H1 (cell line): Measurements from ENCODE around the gene C19orf25. TPM values are rescaled to one million over a fixed set of nuclear protein-coding genes. Genes with fewer than 3 reads are reported as not detected.

Source experiments
- SUZ12 ChIP-seq: fragments of 200-600 bp; sonication (generic); IDR thresholded peaks from 2 replicates; pipeline ENCODE4 v1.6.1; 2012; ENCODE audit warnings: mild to moderate bottlenecking, inconsistent platforms, low read length, moderate library complexity, mixed read lengths
- polyA plus RNA-seq, 7 experiments: library from polyadenylated mRNA; depleted of rRNA in 3 of 7; stranded (reverse) in 5 of 7; unstranded in 2 of 7; fragments of >200 nt in 5 of 7; fragments of 200-250 nt in 2 of 7; gene quantifications; 1 replicate in 5 of 7; 2 replicates in 1 of 7; 4 replicates in 1 of 7; pipeline versions ENCODE4 v1.2.1 to v1.2.3, GENCODE V29; 2011 to 2013; ENCODE audit warnings: missing spikeins in 2 of 7, mixed read lengths in 2 of 7
- total RNA-seq: library from RNA; stranded (reverse); fragmentation: NEBNext Ultra II Directional; extraction: Animal tissue kit (Norgen Biotek cat#: 25700); gene quantifications from 2 replicates; pipeline ENCODE4 v1.2.1, GENCODE V29; 2021
- TF ChIP-seq, protein P1 (sequence below): fragments of 300-600 bp; sonication (generic); IDR thresholded peaks from 2 replicates; pipeline ENCODE4 v1.7.1; 2012; ENCODE audit warnings: low read length, moderate library complexity, mild to moderate bottlenecking, inconsistent platforms; ENCODE audit not compliant: insufficient replicate concordance

Gene C19orf25
- total and polyA plus RNA-seq, 2 of the 8 experiments (the other 6 are each of a cell fraction or from before 2014, with no cell fraction given) = 41.3 to 67.4 TPM

DNA sequence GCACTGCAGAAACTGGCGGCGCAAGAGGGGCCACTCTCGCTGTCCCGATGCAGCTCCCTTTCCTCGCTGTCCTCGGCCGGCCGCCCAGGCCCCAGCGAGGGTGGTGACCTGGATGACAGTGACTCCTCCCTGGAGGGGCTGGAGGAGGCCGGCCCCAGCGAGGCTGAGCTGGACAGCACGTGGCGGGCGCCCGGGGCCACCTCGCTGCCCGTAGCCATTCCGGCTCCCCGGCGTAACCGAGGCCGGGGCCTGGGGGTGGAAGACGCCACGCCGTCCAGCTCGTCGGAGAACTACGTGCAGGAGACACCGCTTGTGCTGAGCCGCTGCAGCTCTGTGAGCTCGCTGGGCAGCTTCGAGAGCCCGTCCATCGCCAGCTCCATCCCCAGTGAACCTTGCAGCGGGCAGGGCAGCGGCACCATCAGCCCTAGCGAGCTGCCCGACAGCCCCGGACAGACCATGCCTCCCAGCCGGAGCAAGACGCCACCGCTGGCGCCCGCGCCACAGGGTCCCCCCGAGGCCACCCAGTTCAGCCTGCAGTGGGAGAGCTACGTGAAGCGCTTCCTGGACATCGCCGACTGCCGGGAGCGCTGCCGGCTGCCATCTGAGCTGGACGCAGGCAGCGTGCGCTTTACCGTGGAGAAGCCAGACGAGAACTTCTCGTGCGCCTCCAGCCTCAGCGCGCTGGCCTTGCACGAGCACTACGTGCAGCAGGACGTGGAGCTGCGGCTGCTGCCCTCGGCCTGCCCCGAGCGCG lies 12.4 kb downstream of the C19orf25 start (continued):
- TF ChIP-seq, protein P1, sequence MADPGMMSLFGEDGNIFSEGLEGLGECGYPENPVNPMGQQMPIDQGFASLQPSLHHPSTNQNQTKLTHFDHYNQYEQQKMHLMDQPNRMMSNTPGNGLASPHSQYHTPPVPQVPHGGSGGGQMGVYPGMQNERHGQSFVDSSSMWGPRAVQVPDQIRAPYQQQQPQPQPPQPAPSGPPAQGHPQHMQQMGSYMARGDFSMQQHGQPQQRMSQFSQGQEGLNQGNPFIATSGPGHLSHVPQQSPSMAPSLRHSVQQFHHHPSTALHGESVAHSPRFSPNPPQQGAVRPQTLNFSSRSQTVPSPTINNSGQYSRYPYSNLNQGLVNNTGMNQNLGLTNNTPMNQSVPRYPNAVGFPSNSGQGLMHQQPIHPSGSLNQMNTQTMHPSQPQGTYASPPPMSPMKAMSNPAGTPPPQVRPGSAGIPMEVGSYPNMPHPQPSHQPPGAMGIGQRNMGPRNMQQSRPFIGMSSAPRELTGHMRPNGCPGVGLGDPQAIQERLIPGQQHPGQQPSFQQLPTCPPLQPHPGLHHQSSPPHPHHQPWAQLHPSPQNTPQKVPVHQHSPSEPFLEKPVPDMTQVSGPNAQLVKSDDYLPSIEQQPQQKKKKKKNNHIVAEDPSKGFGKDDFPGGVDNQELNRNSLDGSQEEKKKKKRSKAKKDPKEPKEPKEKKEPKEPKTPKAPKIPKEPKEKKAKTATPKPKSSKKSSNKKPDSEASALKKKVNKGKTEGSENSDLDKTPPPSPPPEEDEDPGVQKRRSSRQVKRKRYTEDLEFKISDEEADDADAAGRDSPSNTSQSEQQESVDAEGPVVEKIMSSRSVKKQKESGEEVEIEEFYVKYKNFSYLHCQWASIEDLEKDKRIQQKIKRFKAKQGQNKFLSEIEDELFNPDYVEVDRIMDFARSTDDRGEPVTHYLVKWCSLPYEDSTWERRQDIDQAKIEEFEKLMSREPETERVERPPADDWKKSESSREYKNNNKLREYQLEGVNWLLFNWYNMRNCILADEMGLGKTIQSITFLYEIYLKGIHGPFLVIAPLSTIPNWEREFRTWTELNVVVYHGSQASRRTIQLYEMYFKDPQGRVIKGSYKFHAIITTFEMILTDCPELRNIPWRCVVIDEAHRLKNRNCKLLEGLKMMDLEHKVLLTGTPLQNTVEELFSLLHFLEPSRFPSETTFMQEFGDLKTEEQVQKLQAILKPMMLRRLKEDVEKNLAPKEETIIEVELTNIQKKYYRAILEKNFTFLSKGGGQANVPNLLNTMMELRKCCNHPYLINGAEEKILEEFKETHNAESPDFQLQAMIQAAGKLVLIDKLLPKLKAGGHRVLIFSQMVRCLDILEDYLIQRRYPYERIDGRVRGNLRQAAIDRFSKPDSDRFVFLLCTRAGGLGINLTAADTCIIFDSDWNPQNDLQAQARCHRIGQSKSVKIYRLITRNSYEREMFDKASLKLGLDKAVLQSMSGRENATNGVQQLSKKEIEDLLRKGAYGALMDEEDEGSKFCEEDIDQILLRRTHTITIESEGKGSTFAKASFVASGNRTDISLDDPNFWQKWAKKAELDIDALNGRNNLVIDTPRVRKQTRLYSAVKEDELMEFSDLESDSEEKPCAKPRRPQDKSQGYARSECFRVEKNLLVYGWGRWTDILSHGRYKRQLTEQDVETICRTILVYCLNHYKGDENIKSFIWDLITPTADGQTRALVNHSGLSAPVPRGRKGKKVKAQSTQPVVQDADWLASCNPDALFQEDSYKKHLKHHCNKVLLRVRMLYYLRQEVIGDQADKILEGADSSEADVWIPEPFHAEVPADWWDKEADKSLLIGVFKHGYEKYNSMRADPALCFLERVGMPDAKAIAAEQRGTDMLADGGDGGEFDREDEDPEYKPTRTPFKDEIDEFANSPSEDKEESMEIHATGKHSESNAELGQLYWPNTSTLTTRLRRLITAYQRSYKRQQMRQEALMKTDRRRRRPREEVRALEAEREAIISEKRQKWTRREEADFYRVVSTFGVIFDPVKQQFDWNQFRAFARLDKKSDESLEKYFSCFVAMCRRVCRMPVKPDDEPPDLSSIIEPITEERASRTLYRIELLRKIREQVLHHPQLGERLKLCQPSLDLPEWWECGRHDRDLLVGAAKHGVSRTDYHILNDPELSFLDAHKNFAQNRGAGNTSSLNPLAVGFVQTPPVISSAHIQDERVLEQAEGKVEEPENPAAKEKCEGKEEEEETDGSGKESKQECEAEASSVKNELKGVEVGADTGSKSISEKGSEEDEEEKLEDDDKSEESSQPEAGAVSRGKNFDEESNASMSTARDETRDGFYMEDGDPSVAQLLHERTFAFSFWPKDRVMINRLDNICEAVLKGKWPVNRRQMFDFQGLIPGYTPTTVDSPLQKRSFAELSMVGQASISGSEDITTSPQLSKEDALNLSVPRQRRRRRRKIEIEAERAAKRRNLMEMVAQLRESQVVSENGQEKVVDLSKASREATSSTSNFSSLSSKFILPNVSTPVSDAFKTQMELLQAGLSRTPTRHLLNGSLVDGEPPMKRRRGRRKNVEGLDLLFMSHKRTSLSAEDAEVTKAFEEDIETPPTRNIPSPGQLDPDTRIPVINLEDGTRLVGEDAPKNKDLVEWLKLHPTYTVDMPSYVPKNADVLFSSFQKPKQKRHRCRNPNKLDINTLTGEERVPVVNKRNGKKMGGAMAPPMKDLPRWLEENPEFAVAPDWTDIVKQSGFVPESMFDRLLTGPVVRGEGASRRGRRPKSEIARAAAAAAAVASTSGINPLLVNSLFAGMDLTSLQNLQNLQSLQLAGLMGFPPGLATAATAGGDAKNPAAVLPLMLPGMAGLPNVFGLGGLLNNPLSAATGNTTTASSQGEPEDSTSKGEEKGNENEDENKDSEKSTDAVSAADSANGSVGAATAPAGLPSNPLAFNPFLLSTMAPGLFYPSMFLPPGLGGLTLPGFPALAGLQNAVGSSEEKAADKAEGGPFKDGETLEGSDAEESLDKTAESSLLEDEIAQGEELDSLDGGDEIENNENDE = no peak
- peak; percentile 80 for TF ChIP-seq SUZ12
